H1 (cell line): ENCODE results near the gene ATMIN. TPM values are rescaled to one million over a fixed set of nuclear protein-coding genes. Genes with fewer than 3 reads are reported as not detected.

ENCODE experiments used
- CTCF ChIA-PET: fragments of 300-600 bp; sonication (Branson Sonifier 250); formaldehyde crosslinking; loops from one replicate; lab custom pipeline; 2021; ENCODE audit not compliant: partially characterized antibody; lab: Charles Lee
- POLR2A ChIA-PET: fragments of 300-600 bp; sonication (Branson Sonifier 250); formaldehyde crosslinking; loops from one replicate; lab custom pipeline; 2021; ENCODE audit warnings: inconsistent platforms; ENCODE audit not compliant: partially characterized antibody; lab: Charles Lee
- DNase-seq, 2 experiments: peaks; one replicate each; pipeline versions ENCODE4 v3.0.0 to v3.0.0-alpha.2; 2010 to 2022; ENCODE audit warnings: low spot score in 2 of 2, low read depth in 1 of 2, mixed read lengths in 1 of 2
- FAIRE-seq: peaks from 2 replicates; lab custom pipeline; 2011; peaks lifted over from hg19 to GRCh38; lab: Jason Lieb, UNC
- H2AFZ ChIP-seq: 2 replicates; pipeline ENCODE4 v1.8.1; 2012; ENCODE audit warnings: low read length, inconsistent platforms
- H2AK5ac ChIP-seq: 2 replicates; pipeline ENCODE4 v1.6.1; 2013; ENCODE audit warnings: low read depth, low read length
- H2BK120ac ChIP-seq: replicated peaks from 2 replicates; pipeline ENCODE3; 2013; ENCODE audit warnings: low read depth, low read length, inconsistent platforms
- H2BK12ac ChIP-seq: 2 replicates; pipeline ENCODE4 v1.6.1; 2013; ENCODE audit warnings: low read depth, low read length
- H2BK15ac ChIP-seq: 2 replicates; pipeline ENCODE4 v1.6.1; 2013; ENCODE audit warnings: low read length
- H2BK20ac ChIP-seq: 2 replicates; pipeline ENCODE4 v1.6.1; 2013; ENCODE audit warnings: low read length
- H2BK5ac ChIP-seq: 2 replicates; pipeline ENCODE4 v1.6.1; 2013; ENCODE audit warnings: low read depth, low read length
- H3K14ac ChIP-seq: 2 replicates; pipeline ENCODE4 v1.6.1; 2013; ENCODE audit warnings: inconsistent platforms; ENCODE audit not compliant: insufficient read length
- H3K18ac ChIP-seq: 2 replicates; pipeline ENCODE4 v1.6.1; 2013; ENCODE audit warnings: low read length; ENCODE audit errors: extremely low read depth
- H3K23ac ChIP-seq: 2 replicates; pipeline ENCODE4 v1.6.1; 2013; ENCODE audit warnings: inconsistent platforms; ENCODE audit not compliant: insufficient read length
- H3K23me2 ChIP-seq: 2 replicates; pipeline ENCODE4 v1.6.1; 2013; ENCODE audit warnings: low read depth, low read length
- H3K27ac ChIP-seq: 2 replicates; pipeline ENCODE4 v1.6.1; 2011; ENCODE audit warnings: low read depth, low read length, inconsistent platforms
- H3K27me3 ChIP-seq, 4 experiments: replicated peaks in 1 of 4; 1 replicate in 1 of 4; 2 replicates in 3 of 4; pipeline versions ENCODE4 v1.6.1 to v1.8.1; 2011 to 2013; ENCODE audit warnings: low read length in 3 of 4, mild to moderate bottlenecking in 3 of 4, inconsistent platforms in 2 of 4, mixed read lengths in 2 of 4, moderate library complexity in 1 of 4; ENCODE audit not compliant: control insufficient read depth in 3 of 4, insufficient read depth in 3 of 4; ENCODE audit errors: extremely low read depth in 1 of 4
- H3K36me3 ChIP-seq, 4 experiments: 2 replicates each; pipeline versions ENCODE4 v1.6.1 to v1.8.1; 2011 to 2013; ENCODE audit warnings: mild to moderate bottlenecking in 4 of 4, low read length in 3 of 4, moderate library complexity in 2 of 4, control low read depth in 1 of 4, inconsistent platforms in 1 of 4; ENCODE audit not compliant: insufficient read depth in 4 of 4, control insufficient read depth in 2 of 4
- H3K4ac ChIP-seq: replicated peaks from 2 replicates; pipeline ENCODE3; 2013; ENCODE audit warnings: low read length, low read depth, mixed read lengths, inconsistent platforms; ENCODE audit not compliant: insufficient read length
- H3K4me1 ChIP-seq, 4 experiments: replicated peaks in 1 of 4; 1 replicate in 1 of 4; 2 replicates in 3 of 4; pipeline versions ENCODE4 v1.6.1 to v1.8.1; 2011 to 2013; ENCODE audit warnings: low read length in 3 of 4, inconsistent platforms in 2 of 4, mixed read lengths in 1 of 4; ENCODE audit not compliant: insufficient read depth in 4 of 4, control insufficient read depth in 3 of 4
- H3K4me2 ChIP-seq, 2 experiments: 2 replicates each; pipeline versions ENCODE4 v1.6.1 to v1.8.1; 2011 to 2013; ENCODE audit warnings: low read depth in 2 of 2, low read length in 2 of 2, control low read depth in 1 of 2, inconsistent platforms in 1 of 2, mild to moderate bottlenecking in 1 of 2; ENCODE audit not compliant: insufficient read depth in 1 of 2
- H3K4me3 ChIP-seq, 4 experiments: fragments of 200-600, 300-600 bp in 1 of 4; sonication (generic), shearing (Covaris generic), sonication (Bioruptor Twin) in 1 of 4; 2 replicates each; pipeline versions ENCODE4 v1.5.1 to v1.8.1; 2011 to 2016; ENCODE audit warnings: low read length in 4 of 4, low read depth in 3 of 4, control low read depth in 2 of 4, inconsistent platforms in 2 of 4, mild to moderate bottlenecking in 2 of 4, mixed read lengths in 1 of 4, moderate library complexity in 1 of 4; ENCODE audit not compliant: insufficient read depth in 2 of 4; ENCODE audit errors: extremely low read depth in 1 of 4
- H3K56ac ChIP-seq: replicated peaks from 2 replicates; pipeline ENCODE3; 2013; ENCODE audit warnings: low read depth, mild to moderate bottlenecking, mixed read lengths, low read length, inconsistent platforms; ENCODE audit not compliant: insufficient read length
- H3K79me1 ChIP-seq: 2 replicates; pipeline ENCODE4 v1.6.1; 2013; ENCODE audit warnings: low read depth, low read length, control low read depth
- H3K79me2 ChIP-seq, 2 experiments: 2 replicates each; pipeline versions ENCODE4 v1.6.1 to v1.8.1; 2012 to 2013; ENCODE audit warnings: low read length in 2 of 2, mild to moderate bottlenecking in 2 of 2, inconsistent platforms in 1 of 2; ENCODE audit not compliant: insufficient read depth in 2 of 2, control insufficient read depth in 1 of 2
- H3K9ac ChIP-seq, 4 experiments: replicated peaks in 1 of 4; 1 replicate in 1 of 4; 2 replicates in 3 of 4; pipeline versions ENCODE4 v1.6.1 to v1.8.1; 2011 to 2013; ENCODE audit warnings: low read depth in 3 of 4, low read length in 3 of 4, control low read depth in 2 of 4, mild to moderate bottlenecking in 2 of 4, moderate library complexity in 2 of 4, inconsistent platforms in 1 of 4; ENCODE audit errors: extremely low read depth in 1 of 4
- H3K9me3 ChIP-seq, 2 experiments: 2 replicates each; pipeline versions ENCODE4 v1.6.1 to v1.8.1; 2012 to 2013; ENCODE audit warnings: mild to moderate bottlenecking in 2 of 2, moderate library complexity in 2 of 2, control low read depth in 1 of 2, inconsistent platforms in 1 of 2, low read depth in 1 of 2, low read length in 1 of 2, mixed read lengths in 1 of 2; ENCODE audit not compliant: insufficient read depth in 2 of 2
- H4K20me1 ChIP-seq, 2 experiments: replicated peaks in 1 of 2; 2 replicates each; pipeline versions ENCODE3 to v1.8.1; 2011 to 2013; ENCODE audit warnings: inconsistent platforms in 2 of 2, low read length in 2 of 2, mild to moderate bottlenecking in 1 of 2; ENCODE audit not compliant: insufficient read depth in 2 of 2, control insufficient read depth in 1 of 2
- H4K5ac ChIP-seq: 2 replicates; pipeline ENCODE4 v1.6.1; 2013; ENCODE audit warnings: low read length, low read depth, mixed read lengths, inconsistent platforms; ENCODE audit not compliant: insufficient read length
- H4K8ac ChIP-seq: 2 replicates; pipeline ENCODE4 v1.8.0; 2013; ENCODE audit warnings: mild to moderate bottlenecking, moderate library complexity, low read length, inconsistent platforms; ENCODE audit not compliant: insufficient read depth; ENCODE audit errors: extremely low read depth
- H4K91ac ChIP-seq: replicated peaks from 2 replicates; pipeline ENCODE3; 2013; ENCODE audit warnings: low read length, mixed read lengths, inconsistent platforms; ENCODE audit not compliant: insufficient read length
- CEBPB ChIP-seq: IDR thresholded peaks from 2 replicates; pipeline ENCODE4 v1.6.1; 2012; ENCODE audit warnings: low read depth, low read length
- EGR1 ChIP-seq: IDR thresholded peaks from 2 replicates; pipeline ENCODE4 v1.6.1; 2011; ENCODE audit warnings: low read depth, low read length, borderline replicate concordance
- WGBS, 2 experiments: shearing (Covaris generic) in 1 of 2; methylation state at CpG; one replicate each; pipeline versions ENCODE4 v1.1.6 to v1.1.7; 2013 to 2015; ENCODE audit warnings: low lambda C conversion rate in 2 of 2, mixed read lengths in 2 of 2, inconsistent platforms in 1 of 2, low coverage in 1 of 2, missing lambda C conversion rate in 1 of 2; ENCODE audit not compliant: insufficient replicate concordance in 2 of 2, insufficient coverage in 1 of 2, insufficient read length in 1 of 2; ENCODE audit errors: extremely low coverage in 1 of 2, missing lambda C conversion rate in 1 of 2; 5-methylcytosine and 5-hydroxymethylcytosine counted together
- polyA plus RNA-seq, 7 experiments: library from polyadenylated mRNA; depleted of rRNA in 3 of 7; stranded (reverse) in 5 of 7; unstranded in 2 of 7; fragments of >200 nt in 5 of 7; fragments of 200-250 nt in 2 of 7; gene quantifications; 1 replicate in 5 of 7; 2 replicates in 1 of 7; 4 replicates in 1 of 7; pipeline versions ENCODE4 v1.2.1 to v1.2.3, GENCODE V29; 2011 to 2013; ENCODE audit warnings: missing spikeins in 2 of 7, mixed read lengths in 2 of 7
- total RNA-seq: library from RNA; stranded (reverse); fragmentation: NEBNext Ultra II Directional; extraction: Animal tissue kit (Norgen Biotek cat#: 25700); gene quantifications from 2 replicates; pipeline ENCODE4 v1.2.1, GENCODE V29; 2021

ATMIN gene
- total and polyA plus RNA-seq, 2 of the 8 experiments (the other 6 are each of a cell fraction or from before 2014, with no cell fraction given), result 34.8 to 59.8 TPM

DNA sequence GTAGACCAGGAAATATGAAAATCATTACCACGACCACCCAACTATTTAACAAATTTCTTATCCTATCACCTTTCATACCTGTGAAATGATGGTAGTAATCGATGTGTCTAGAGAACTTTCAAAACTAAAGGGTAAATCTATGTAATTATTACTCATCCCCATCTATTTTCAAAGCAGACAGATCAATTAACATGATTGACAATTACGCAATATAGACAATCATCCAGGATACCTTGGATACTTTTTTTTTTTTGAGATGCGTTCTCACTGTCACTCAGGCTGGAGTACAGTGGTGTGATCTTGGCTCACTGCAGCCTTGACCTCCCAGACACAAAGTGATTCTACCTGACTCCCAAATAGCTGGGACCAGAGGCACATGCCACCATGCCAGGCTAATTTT, 45.4 kb downstream of the ATMIN start:
- ChIA-PET POLR2A (interaction anchor here (1.0 kb wide), 1 partner anchor 61 kb away, joined by 3 read pairs; no protein-coding TSS in a partner anchor), CTCF (no interaction called here)
- no peak overlapping the region for H3K14ac ChIP-seq
- peaks cover 0 to 2% of the 10 kb centered on the region in 2 experiments for H4K20me1 ChIP-seq
- 97% methylated on average over 4 of the region's 4 CpGs; no CpG with 5 or more reads in 1 of the 2 experiments for WGBS, 2 experiments
- H4K5ac ChIP-seq, result no peak overlapping the region
- no peak overlapping the region for H3K4me3 ChIP-seq
- TF ChIP-seq CEBPB (peak; percentile 44; the same call in 1 of the 2 replicates), EGR1 (no peak)
- H3K27ac ChIP-seq, result no peak overlapping the region
- H4K8ac ChIP-seq, result no peak overlapping the region
- no peaks in the 10 kb centered on the region for H3K4me1 ChIP-seq
- H3K18ac ChIP-seq, result no peak overlapping the region
- H2BK15ac ChIP-seq, result no peak overlapping the region
- no peaks in the 10 kb centered on the region for H3K79me1 ChIP-seq
- H3K4me2 ChIP-seq, result no peak overlapping the region
- H3K23ac ChIP-seq, result no peak overlapping the region
- no peaks in the 10 kb centered on the region for H3K27me3 ChIP-seq
- H3K79me2 ChIP-seq, result no peaks in the 10 kb centered on the region
- no peak overlapping the region for H2BK20ac ChIP-seq
- no peak overlapping the region for H2AK5ac ChIP-seq
- no peak overlapping the region for H3K9ac ChIP-seq
- FAIRE-seq (no peak), DNase-seq (no peak)
- no peak overlapping the region for H2BK120ac ChIP-seq
- no peak overlapping the region for H2BK5ac ChIP-seq
- no peak overlapping the region for H4K91ac ChIP-seq
- H2AFZ ChIP-seq, result no peak overlapping the region
- no peak overlapping the region for H3K56ac ChIP-seq
- H3K23me2 ChIP-seq, result peaks cover 6% of the 10 kb centered on the region; the same call in 1 of the 2 replicates
- H3K4ac ChIP-seq, result no peak overlapping the region
- H2BK12ac ChIP-seq, result no peak overlapping the region
- no peaks in the 10 kb centered on the region for H3K9me3 ChIP-seq
- H3K36me3 ChIP-seq, result peaks cover 0 to 20% (median 2%) of the 10 kb centered on the region in 4 experiments; a peak in 2 of 8 replicates
